PFSK-1 (cell line): ENCODE results near the gene SPAG9. TPM values are rescaled to one million over a fixed set of nuclear protein-coding genes. Genes with fewer than 3 reads are reported as not detected.
A peak's percentile ranks its signal among the peaks of the same experiment; 100 is the strongest.

Experiments used
- FOXP2 ChIP-seq: optimal IDR thresholded peaks from 2 replicates; pipeline ENCODE3; 2011; ENCODE audit warnings: borderline replicate concordance, control low read depth, inconsistent platforms; ENCODE audit not compliant: insufficient read depth; ENCODE audit errors: extremely low read length, extremely low read depth
- POLR2AphosphoS5 ChIP-seq: IDR thresholded peaks from 2 replicates; pipeline ENCODE4 v1.6.1; 2012; ENCODE audit warnings: low read depth, mild to moderate bottlenecking, control low read depth, low read length, moderate library complexity
- REST ChIP-seq, 2 experiments: IDR thresholded peaks; 2 replicates each; pipeline versions ENCODE4 v1.6.1 to v1.8.0; 2011 to 2012; ENCODE audit warnings: low read depth in 2 of 2, low read length in 2 of 2, control low read depth in 1 of 2, inconsistent platforms in 1 of 2, mild to moderate bottlenecking in 1 of 2, moderate library complexity in 1 of 2; ENCODE audit not compliant: insufficient read depth in 1 of 2
- SIN3A ChIP-seq: IDR thresholded peaks from 2 replicates; pipeline ENCODE4 v1.6.1; 2012; ENCODE audit warnings: mild to moderate bottlenecking, low read length, moderate library complexity, borderline replicate concordance; ENCODE audit not compliant: insufficient read depth
- TAF1 ChIP-seq: IDR thresholded peaks from 2 replicates; pipeline ENCODE4 v1.6.1; 2012; ENCODE audit warnings: low read length, control low read depth, borderline replicate concordance; ENCODE audit not compliant: insufficient read depth
- polyA plus RNA-seq: library from polyadenylated mRNA; unstranded; fragments of >200 nt; gene quantifications from one replicate; pipeline ENCODE4 v1.2.1, GENCODE V29; 2012; ENCODE audit warnings: low read depth, missing spikeins; ENCODE audit not compliant: insufficient read length

Gene SPAG9
- 39.9 TPM for polyA plus RNA-seq

GRCh38 chr17:51120739-51121619 lies at the start of gene SPAG9:
Gene SPAG9, minus strand, starts transcription at chr17:51120868. Its CDS starts 212 bp downstream, at chr17:51120656.
- TF ChIP-seq FOXP2, result peak; percentile 77
- TF ChIP-seq REST (IDR thresholded peaks at IDR 0.05; ENCODE audit: insufficient read depth in 1 of 2, low read depth in 2 of 2, low read length in 2 of 2), result peak in 1 of 2 experiments; percentile 19; a peak in 1 of 4 replicates
- peak; percentile 54; the same call in 1 of the 2 replicates for TF ChIP-seq TAF1
- TF ChIP-seq POLR2AphosphoS5, result peak; percentile 64; the same call in 1 of the 2 replicates
- no peak for TF ChIP-seq SIN3A

- TF ChIP-seq FOXP2 (no peak), POLR2AphosphoS5 (no peak), TAF1 (no peak), SIN3A (no peak), REST (IDR thresholded peaks at IDR 0.05; ENCODE audit: insufficient read depth in 1 of 2, low read depth in 2 of 2, low read length in 2 of 2) (no peak)
Measured at GRCh38 chr17:51169340-51169739, 48.7 kb upstream of the SPAG9 start.

GRCh38 chr17:51166987-51167931 lies 46.6 kb upstream of the SPAG9 start:
- TF ChIP-seq REST (IDR thresholded peaks at IDR 0.05; ENCODE audit: insufficient read depth in 1 of 2, low read depth in 2 of 2, low read length in 2 of 2) (no peak), FOXP2 (no peak), SIN3A (no peak), TAF1 (peak; percentile 44; the same call in 1 of the 2 replicates)

GRCh38 chr17:51166198-51166986 lies 45.7 kb upstream of the SPAG9 start, which contains the start of gene NME2:
Gene NME2, plus strand, starts transcription at chr17:51166411. Its CDS starts 420 bp downstream, at chr17:51166831.
- TF ChIP-seq TAF1 (peak; percentile 82; the same call in 1 of the 2 replicates), SIN3A (peak; percentile 86; the same call in 1 of the 2 replicates), REST (IDR thresholded peaks at IDR 0.05; ENCODE audit: insufficient read depth in 1 of 2, low read depth in 2 of 2, low read length in 2 of 2) (peak in 1 of 2 experiments; percentile 30; a peak in 1 of 4 replicates), POLR2AphosphoS5 (peak; percentile 95), FOXP2 (peak; percentile 70)
